T-helper 17 cell (primary cell): ENCODE data around the gene SLC39A13. TPM values are rescaled to one million over a fixed set of nuclear protein-coding genes. Genes with fewer than 3 reads are reported as not detected.

Source experiments
- ATAC-seq: fragments of 150-1000 bp; cut with Tn5 transposase; 2 replicates; pipeline ENCODE4 v1.10.0; 2021; ENCODE audit warnings: mild to moderate bottlenecking, moderate library complexity
- DNase-seq, 3 donors: peaks; one replicate each; pipeline versions ENCODE4 v3.0.0 to v3.0.0-alpha.2; 2020 to 2021
- H3K9me3 ChIP-seq: one replicate; pipeline ENCODE4 v1.7.0; 2013; ENCODE audit warnings: low read length, mild to moderate bottlenecking; ENCODE audit not compliant: control insufficient read depth, poor library complexity, severe bottlenecking
- H3K27ac Mint-ChIP-seq: one replicate; pipeline ENCODE4 v1.8.0; 2022; ENCODE audit warnings: mild to moderate bottlenecking, moderate library complexity, mixed read lengths
- H3K27me3 Mint-ChIP-seq: one replicate; pipeline ENCODE4 v1.8.0; 2022; ENCODE audit warnings: mixed read lengths
- H3K36me3 Mint-ChIP-seq: one replicate; pipeline ENCODE4 v1.8.0; 2022; ENCODE audit warnings: low read depth, mixed read lengths
- H3K4me1 Mint-ChIP-seq: one replicate; pipeline ENCODE4 v1.8.0; 2022; ENCODE audit warnings: mild to moderate bottlenecking, mixed read lengths
- H3K4me3 Mint-ChIP-seq: one replicate; pipeline ENCODE4 v1.8.0; 2022; ENCODE audit warnings: mild to moderate bottlenecking, moderate library complexity, mixed read lengths
- total RNA-seq, 4 donors: library from RNA in 2 of 4; stranded (reverse) in 2 of 4; gene quantifications; one replicate each; pipeline ENCODE4 v1.2.3 and lab custom pipeline; 2022 to 2026

Gene SLC39A13
- total RNA-seq, 2 donors from 2014 or later, result 31.6 to 31.8 TPM

GRCh38 chr11:47389577-47390421 lies 18.6 kb upstream of the SLC39A13 start:
- H3K36me3 Mint-ChIP-seq, result no peaks in the 10 kb centered on the region
- DNase-seq (no peak), ATAC-seq (no peak)

DNA sequence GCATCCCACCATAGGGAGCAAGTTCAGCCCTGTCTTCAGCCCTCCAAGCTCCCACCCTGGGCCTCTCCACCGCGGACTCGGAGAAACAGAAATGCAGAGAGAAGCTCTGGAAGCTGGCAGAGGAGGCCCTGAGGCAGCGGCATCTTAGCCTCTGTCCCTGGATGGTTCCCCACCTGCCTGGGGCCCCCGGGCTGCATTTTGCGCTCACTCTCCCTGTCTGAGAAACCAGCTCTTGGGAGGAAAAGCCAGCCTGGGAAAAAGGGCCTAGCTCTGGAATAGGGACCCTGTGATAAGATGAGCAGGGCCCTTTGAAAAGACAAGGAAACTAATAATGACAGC lies 18.0 kb upstream of the SLC39A13 start:
- ATAC-seq (no peak), DNase-seq (no peak)
- no peaks in the 10 kb centered on the region for H3K9me3 ChIP-seq
- Mint-ChIP-seq H3K27ac (no peak overlapping the region), H3K4me3 (no peak overlapping the region), H3K36me3 (no peaks in the 10 kb centered on the region), H3K27me3 (no peaks in the 10 kb centered on the region), H3K4me1 (peaks cover 18% of the 10 kb centered on the region)

More at GRCh38 chr11:47389577-47390421, 18.6 kb upstream of the SLC39A13 start:
- H3K4me3 Mint-ChIP-seq, result peak overlapping the region; percentile 39
- no peak overlapping the region for H3K27ac Mint-ChIP-seq
- no peaks in the 10 kb centered on the region for H3K9me3 ChIP-seq
- H3K4me1 Mint-ChIP-seq, result peaks cover 16% of the 10 kb centered on the region
- H3K27me3 Mint-ChIP-seq, result no peaks in the 10 kb centered on the region

DNA sequence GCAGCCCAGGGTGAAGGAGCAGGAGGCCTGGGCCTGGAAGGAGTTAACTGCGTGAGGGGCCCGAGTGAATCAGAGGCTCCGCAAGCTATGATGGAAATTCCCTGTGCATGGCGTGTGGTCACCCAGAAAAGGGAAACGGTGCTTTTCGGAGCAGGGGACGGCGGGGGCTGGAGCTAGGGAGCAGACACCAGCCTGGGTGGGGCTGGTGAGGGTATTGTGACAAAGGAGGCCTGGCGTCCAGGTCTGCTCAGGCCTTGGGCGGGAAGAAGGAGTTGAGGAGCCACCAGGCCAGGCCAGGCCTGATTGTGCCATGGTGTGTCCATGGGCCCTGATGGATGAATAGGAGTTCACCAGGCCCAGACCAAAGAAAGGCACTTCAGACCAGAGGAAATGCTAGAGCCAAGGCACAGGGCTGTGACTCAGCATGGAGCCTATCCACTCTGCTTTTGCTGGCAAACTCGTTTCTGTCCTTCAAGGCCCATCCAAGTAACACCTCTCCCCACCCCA lies 17.3 kb upstream of the SLC39A13 start:
- ATAC-seq, result peak; percentile 22
- H3K9me3 ChIP-seq, result no peaks in the 10 kb centered on the region
- H3K4me3 Mint-ChIP-seq, result no peak overlapping the region

DNA sequence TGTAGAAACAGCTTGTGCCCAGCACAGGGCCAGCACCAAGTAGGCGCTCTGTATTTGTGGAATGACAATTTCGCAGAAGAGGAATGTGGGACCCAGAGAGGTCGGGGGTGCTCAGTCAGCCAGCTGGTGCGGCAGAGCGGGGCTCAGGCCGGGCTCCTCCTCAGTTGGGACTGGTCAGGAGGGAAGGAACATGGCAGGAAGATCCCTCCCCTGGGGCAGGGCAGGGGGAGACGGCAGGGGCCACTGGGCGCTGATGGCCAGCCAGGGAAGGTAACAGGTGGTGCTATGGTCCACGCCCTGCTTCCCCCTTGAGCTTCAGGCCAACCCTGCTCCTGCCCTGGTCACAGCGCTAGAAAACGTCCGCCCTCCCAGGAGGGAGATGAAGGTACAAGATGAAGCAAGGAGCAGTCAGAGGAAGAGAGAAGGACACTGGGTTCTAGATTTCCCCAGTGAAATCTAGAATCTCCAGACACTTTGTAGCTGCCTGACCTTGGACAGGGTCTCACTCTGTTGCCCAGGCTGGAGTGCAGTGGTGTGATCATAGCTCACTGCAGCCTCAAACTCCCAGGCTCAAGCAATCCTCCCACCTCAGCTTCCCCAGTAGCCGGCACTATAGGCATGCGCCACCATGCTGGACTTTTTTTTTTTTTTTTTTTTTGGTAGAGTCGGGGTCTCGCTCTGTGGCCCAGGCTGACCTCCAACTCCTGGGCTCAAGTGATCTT lies 16.5 kb upstream of the SLC39A13 start:
- ATAC-seq (no peak), DNase-seq (no peak)
- Mint-ChIP-seq H3K4me1 (peaks cover 22% of the 10 kb centered on the region), H3K36me3 (no peaks in the 10 kb centered on the region), H3K27ac (peak overlapping the region; percentile 27), H3K27me3 (no peaks in the 10 kb centered on the region), H3K4me3 (no peak overlapping the region)
- no peaks in the 10 kb centered on the region for H3K9me3 ChIP-seq

More for the DNA sequence above, 17.3 kb upstream of the SLC39A13 start:
- DNase-seq, result no peak
- peak overlapping the region; percentile 27 for H3K27ac Mint-ChIP-seq
- H3K4me1 Mint-ChIP-seq, result peaks cover 22% of the 10 kb centered on the region
- H3K27me3 Mint-ChIP-seq, result no peaks in the 10 kb centered on the region
- no peaks in the 10 kb centered on the region for H3K36me3 Mint-ChIP-seq

DNA sequence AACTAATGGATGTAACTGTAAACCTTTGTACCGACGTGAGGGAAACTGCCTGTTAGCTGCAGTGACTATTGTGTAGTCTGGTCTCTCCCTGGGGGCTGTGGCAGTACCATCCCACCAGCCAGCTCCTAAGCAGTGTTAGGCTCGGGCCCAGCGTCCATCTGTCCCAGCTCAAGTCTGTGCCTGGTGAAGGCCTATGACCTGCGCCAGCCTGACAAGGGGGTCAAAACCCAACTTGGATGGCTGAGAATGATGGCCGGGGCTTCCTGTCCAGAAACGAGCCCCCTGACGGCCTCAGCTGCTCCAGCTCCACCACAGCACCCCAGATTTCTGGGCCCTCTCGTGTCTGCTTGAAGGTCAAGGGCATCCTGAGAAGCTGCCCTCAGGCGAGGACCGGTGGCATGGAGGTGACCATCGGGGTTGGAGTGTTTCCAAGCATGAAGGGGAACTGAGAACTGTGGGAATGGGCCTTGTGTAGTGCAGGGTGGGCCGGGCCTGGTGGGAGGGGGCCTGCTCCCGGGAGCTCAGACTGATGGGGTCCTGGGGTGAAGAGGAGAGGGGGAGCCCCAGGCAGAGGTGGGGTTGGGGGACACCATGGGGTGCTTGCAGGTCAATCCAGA lies 15.7 kb upstream of the SLC39A13 start:
- no peak overlapping the region for H3K27ac Mint-ChIP-seq
- H3K36me3 Mint-ChIP-seq, result no peaks in the 10 kb centered on the region
- H3K9me3 ChIP-seq, result no peaks in the 10 kb centered on the region
- ATAC-seq (no peak), DNase-seq (no peak)
- H3K4me3 Mint-ChIP-seq, result no peak overlapping the region
- H3K27me3 Mint-ChIP-seq, result no peaks in the 10 kb centered on the region
- H3K4me1 Mint-ChIP-seq, result peaks cover 25% of the 10 kb centered on the region

GRCh38 chr11:47393163-47394049 lies 15.0 kb upstream of the SLC39A13 start:
- Mint-ChIP-seq H3K27ac (peak overlapping the region; percentile 91), H3K36me3 (no peaks in the 10 kb centered on the region), H3K4me1 (peaks cover 23% of the 10 kb centered on the region), H3K4me3 (peak overlapping the region; percentile 80), H3K27me3 (no peaks in the 10 kb centered on the region)
- no peak for DNase-seq
- no peak for ATAC-seq
- no peaks in the 10 kb centered on the region for H3K9me3 ChIP-seq

DNA sequence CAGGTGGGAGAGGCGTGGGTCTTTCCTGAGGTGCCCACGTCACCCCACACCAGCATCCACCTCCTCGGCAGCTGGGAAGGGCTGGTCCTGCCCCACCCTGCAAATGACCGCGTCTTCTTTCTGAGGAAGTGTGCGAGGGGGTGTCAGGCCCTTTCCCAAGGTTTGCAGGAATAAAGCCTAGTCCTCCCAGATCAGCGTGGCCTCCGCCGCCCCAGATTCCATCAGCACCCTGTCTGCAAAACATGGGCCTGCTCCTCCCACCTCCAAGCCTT lies 14.4 kb upstream of the SLC39A13 start:
- Mint-ChIP-seq H3K27ac (peak overlapping the region; percentile 91), H3K4me1 (peaks cover 22% of the 10 kb centered on the region), H3K36me3 (no peaks in the 10 kb centered on the region), H3K4me3 (peak overlapping the region; percentile 80), H3K27me3 (no peaks in the 10 kb centered on the region)
- no peak for ATAC-seq
- no peaks in the 10 kb centered on the region for H3K9me3 ChIP-seq
- DNase-seq, result no peak

- peak overlapping the region; percentile 91 for H3K27ac Mint-ChIP-seq
- peaks cover 18% of the 10 kb centered on the region for H3K4me1 Mint-ChIP-seq
- H3K27me3 Mint-ChIP-seq, result no peaks in the 10 kb centered on the region
- no peaks in the 10 kb centered on the region for H3K9me3 ChIP-seq
- DNase-seq (peak in 2 of 3 donors; percentile 12 to 29), ATAC-seq (peak; percentile 75)
- H3K4me3 Mint-ChIP-seq, result peak overlapping the region; percentile 80
- no peaks in the 10 kb centered on the region for H3K36me3 Mint-ChIP-seq
These were observed 13.8 kb upstream of the SLC39A13 start for GRCh38 chr11:47394322-47395222.

GRCh38 chr11:47395223-47396048 lies 13.0 kb upstream of the SLC39A13 start:
- Mint-ChIP-seq H3K4me1 (peaks cover 18% of the 10 kb centered on the region), H3K36me3 (no peaks in the 10 kb centered on the region), H3K27me3 (no peaks in the 10 kb centered on the region), H3K4me3 (peak overlapping the region; percentile 80), H3K27ac (peak overlapping the region; percentile 91)
- DNase-seq (peak in 1 of 3 donors; percentile 2), ATAC-seq (no peak)
- no peaks in the 10 kb centered on the region for H3K9me3 ChIP-seq

GRCh38 chr11:47396049-47396320 lies 12.4 kb upstream of the SLC39A13 start:
- no peak for ATAC-seq
- H3K4me3 Mint-ChIP-seq, result no peak overlapping the region
- H3K36me3 Mint-ChIP-seq, result no peaks in the 10 kb centered on the region
- peak overlapping the region; percentile 91 for H3K27ac Mint-ChIP-seq
- H3K27me3 Mint-ChIP-seq, result no peaks in the 10 kb centered on the region
- DNase-seq, result peak in 1 of 3 donors; percentile 1
- peaks cover 21% of the 10 kb centered on the region for H3K4me1 Mint-ChIP-seq
- no peaks in the 10 kb centered on the region for H3K9me3 ChIP-seq

- DNase-seq (no peak), ATAC-seq (no peak)
- no peaks in the 10 kb centered on the region for H3K9me3 ChIP-seq
- H3K27ac Mint-ChIP-seq, result peak overlapping the region; percentile 54
- H3K4me1 Mint-ChIP-seq, result peaks cover 21% of the 10 kb centered on the region
- H3K36me3 Mint-ChIP-seq, result no peaks in the 10 kb centered on the region
- H3K27me3 Mint-ChIP-seq, result no peaks in the 10 kb centered on the region
- H3K4me3 Mint-ChIP-seq, result no peak overlapping the region
These were observed 10.4 kb upstream of the SLC39A13 start for GRCh38 chr11:47398011-47398410.
